PC-9 (cell line): ENCODE results near the gene SNTG2.

ENCODE experiments used
- EZH2 ChIP-seq: fragments of 200-600 bp; sonication (generic); IDR thresholded peaks from 2 replicates; pipeline ENCODE4 v1.8.0; 2017; ENCODE audit warnings: antibody characterized with exemption, low read depth
- TF ChIP-seq, protein P1 (sequence below): fragments of 200-600 bp; sonication (generic); conservative IDR thresholded peaks from 2 replicates; pipeline ENCODE4 v1.6.1; 2017; ENCODE audit warnings: mixed run types, antibody characterized with exemption, mild to moderate bottlenecking, moderate library complexity

DNA sequence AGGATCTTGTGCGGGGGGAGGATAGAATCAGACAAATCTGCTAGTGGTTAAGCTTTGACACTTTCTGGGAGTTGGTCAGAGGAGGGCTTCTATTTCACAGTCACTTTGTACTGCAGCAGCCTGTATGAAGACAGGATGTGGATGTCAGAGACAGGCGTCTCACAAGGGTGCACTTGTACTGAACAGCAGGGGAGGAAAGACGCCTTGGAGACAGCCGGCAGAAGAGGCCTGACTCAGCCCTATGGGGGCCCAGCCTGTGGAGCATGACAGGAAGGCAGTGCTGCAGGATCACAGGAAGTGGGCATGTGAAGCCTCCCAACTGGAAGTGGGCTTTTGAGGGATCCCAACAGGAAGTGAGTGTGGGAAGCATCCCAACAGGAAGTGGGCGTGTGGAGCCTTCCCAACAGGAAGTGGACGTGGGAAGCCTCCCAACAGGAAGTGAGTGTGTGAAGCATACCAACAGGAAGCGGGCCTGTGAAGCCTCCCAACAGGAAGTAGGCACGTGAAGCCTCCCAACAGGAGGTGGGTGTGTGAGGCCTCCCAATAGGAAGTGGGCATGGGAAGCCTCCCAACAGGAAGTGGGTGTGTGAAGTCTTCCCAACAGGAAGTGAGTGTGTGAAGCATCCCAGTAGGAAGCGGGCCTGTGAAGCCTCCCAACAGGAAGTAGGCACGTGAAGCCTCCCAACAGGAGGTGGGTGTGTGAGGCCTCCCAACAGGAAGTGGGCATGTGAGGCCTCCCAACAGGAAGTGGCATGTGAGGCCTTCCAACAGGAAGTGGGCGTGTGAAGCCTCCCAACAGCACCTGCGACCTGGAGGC is 212.3 kb downstream of the SNTG2 start:
- no peak for TF ChIP-seq EZH2
- TF ChIP-seq, protein P1, sequence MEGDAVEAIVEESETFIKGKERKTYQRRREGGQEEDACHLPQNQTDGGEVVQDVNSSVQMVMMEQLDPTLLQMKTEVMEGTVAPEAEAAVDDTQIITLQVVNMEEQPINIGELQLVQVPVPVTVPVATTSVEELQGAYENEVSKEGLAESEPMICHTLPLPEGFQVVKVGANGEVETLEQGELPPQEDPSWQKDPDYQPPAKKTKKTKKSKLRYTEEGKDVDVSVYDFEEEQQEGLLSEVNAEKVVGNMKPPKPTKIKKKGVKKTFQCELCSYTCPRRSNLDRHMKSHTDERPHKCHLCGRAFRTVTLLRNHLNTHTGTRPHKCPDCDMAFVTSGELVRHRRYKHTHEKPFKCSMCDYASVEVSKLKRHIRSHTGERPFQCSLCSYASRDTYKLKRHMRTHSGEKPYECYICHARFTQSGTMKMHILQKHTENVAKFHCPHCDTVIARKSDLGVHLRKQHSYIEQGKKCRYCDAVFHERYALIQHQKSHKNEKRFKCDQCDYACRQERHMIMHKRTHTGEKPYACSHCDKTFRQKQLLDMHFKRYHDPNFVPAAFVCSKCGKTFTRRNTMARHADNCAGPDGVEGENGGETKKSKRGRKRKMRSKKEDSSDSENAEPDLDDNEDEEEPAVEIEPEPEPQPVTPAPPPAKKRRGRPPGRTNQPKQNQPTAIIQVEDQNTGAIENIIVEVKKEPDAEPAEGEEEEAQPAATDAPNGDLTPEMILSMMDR = no peak
